CD14-positive monocyte (primary cell): ENCODE measurements around the gene EPB41L5. TPM values are rescaled to one million over a fixed set of nuclear protein-coding genes. Genes with fewer than 3 reads are reported as not detected.

Experiments used
- DNase-seq, 3 donors: peaks; one replicate each; pipeline ENCODE4 v3.0.0-alpha.2; 2011 to 2022
- H2AFZ ChIP-seq: 2 replicates; pipeline ENCODE4 v1.6.0; 2012; ENCODE audit warnings: mild to moderate bottlenecking, low read depth, low read length, inconsistent platforms; ENCODE audit not compliant: insufficient read depth, poor library complexity, severe bottlenecking
- H3K27ac ChIP-seq, 2 donors: 1 replicate in 1 of 2; 2 replicates in 1 of 2; pipeline ENCODE4 v1.5.1; 2012 to 2013; ENCODE audit warnings: low read length in 2 of 2, control low read depth in 1 of 2, inconsistent platforms in 1 of 2, low read depth in 1 of 2, mild to moderate bottlenecking in 1 of 2
- H3K27me3 ChIP-seq, 2 donors: one replicate each; pipeline versions ENCODE4 v1.6.0 to v1.6.1; 2011 to 2013; ENCODE audit warnings: low read length in 2 of 2; ENCODE audit not compliant: control insufficient read depth in 2 of 2, insufficient read depth in 2 of 2
- H3K36me3 ChIP-seq, 2 donors: replicated peaks in 1 of 2; 1 replicate in 1 of 2; 2 replicates in 1 of 2; pipeline versions ENCODE4 v1.5.1 to v1.6.1; 2012 to 2013; ENCODE audit warnings: low read length in 2 of 2, control low read depth in 1 of 2, inconsistent platforms in 1 of 2, mild to moderate bottlenecking in 1 of 2; ENCODE audit not compliant: insufficient read depth in 2 of 2, control insufficient read depth in 1 of 2
- H3K4me1 ChIP-seq, 2 donors: 1 replicate in 1 of 2; 2 replicates in 1 of 2; pipeline versions ENCODE4 v1.5.1 to v1.6.1; 2012 to 2013; ENCODE audit warnings: low read length in 2 of 2, control low read depth in 1 of 2, inconsistent platforms in 1 of 2, mild to moderate bottlenecking in 1 of 2, moderate library complexity in 1 of 2; ENCODE audit not compliant: insufficient read depth in 2 of 2, control insufficient read depth in 1 of 2
- H3K4me2 ChIP-seq: replicated peaks from 2 replicates; pipeline ENCODE3; 2012; ENCODE audit warnings: low read length, moderate library complexity, mild to moderate bottlenecking; ENCODE audit not compliant: poor library complexity, severe bottlenecking; ENCODE audit errors: extremely low read depth
- H3K4me3 ChIP-seq, 3 experiments: fragments of 200-600 bp in 1 of 3; sonication (generic) in 1 of 3; replicated peaks in 1 of 3; 1 replicate in 2 of 3; 2 replicates in 1 of 3; pipeline ENCODE4 v1.5.1; 2011 to 2013; ENCODE audit warnings: low read length in 3 of 3, mild to moderate bottlenecking in 3 of 3, control low read depth in 2 of 3, low read depth in 2 of 3, inconsistent platforms in 1 of 3, moderate library complexity in 1 of 3
- H3K79me2 ChIP-seq: 2 replicates; pipeline ENCODE4 v1.6.0; 2012; ENCODE audit warnings: mild to moderate bottlenecking, control low read depth, inconsistent platforms, low read length, moderate library complexity; ENCODE audit not compliant: insufficient read depth
- H3K9ac ChIP-seq: 2 replicates; pipeline ENCODE4 v1.6.0; 2017; ENCODE audit warnings: low read length, mild to moderate bottlenecking; ENCODE audit not compliant: insufficient read depth, poor library complexity, severe bottlenecking
- H3K9me3 ChIP-seq, 2 donors: replicated peaks in 1 of 2; 1 replicate in 1 of 2; 2 replicates in 1 of 2; pipeline versions ENCODE4 v1.5.1 to v1.6.1; 2012 to 2013; ENCODE audit warnings: low read length in 2 of 2, control low read depth in 1 of 2; ENCODE audit not compliant: control insufficient read depth in 1 of 2, insufficient read depth in 1 of 2
- H4K20me1 ChIP-seq: 2 replicates; pipeline ENCODE4 v1.6.0; 2012; ENCODE audit warnings: mild to moderate bottlenecking, low read length, control low read depth, moderate library complexity; ENCODE audit not compliant: insufficient read depth
- H3K27ac Mint-ChIP-seq, 7 donors: one replicate each; pipeline ENCODE4 v1.8.0; 2020; ENCODE audit warnings: mild to moderate bottlenecking in 7 of 7, mixed read lengths in 7 of 7, moderate library complexity in 6 of 7, inconsistent platforms in 2 of 7
- H3K27me3 Mint-ChIP-seq, 3 donors: one replicate each; pipeline ENCODE4 v1.8.0; 2021 to 2022; ENCODE audit warnings: low read depth in 3 of 3, mild to moderate bottlenecking in 3 of 3, mixed read lengths in 3 of 3, moderate library complexity in 3 of 3, inconsistent platforms in 1 of 3
- H3K36me3 Mint-ChIP-seq, 2 donors: one replicate each; pipeline ENCODE4 v1.8.0; 2020; ENCODE audit warnings: mixed read lengths in 2 of 2, inconsistent platforms in 1 of 2, mild to moderate bottlenecking in 1 of 2
- H3K4me1 Mint-ChIP-seq: one replicate; pipeline ENCODE4 v1.8.0; 2020; ENCODE audit warnings: mild to moderate bottlenecking, mixed read lengths
- H3K4me3 Mint-ChIP-seq, 2 donors: one replicate each; pipeline ENCODE4 v1.8.0; 2020; ENCODE audit warnings: mild to moderate bottlenecking in 2 of 2, mixed read lengths in 2 of 2, moderate library complexity in 1 of 2
- H3K9me3 Mint-ChIP-seq, 7 donors: one replicate each; pipeline ENCODE4 v1.8.0; 2020 to 2022; ENCODE audit warnings: mixed read lengths in 7 of 7, mild to moderate bottlenecking in 6 of 7, moderate library complexity in 6 of 7, inconsistent platforms in 2 of 7
- WGBS: methylation state at CpG from one replicate; pipeline ENCODE4 v1.1.5; 2013; ENCODE audit warnings: missing lambda C conversion rate; ENCODE audit not compliant: insufficient coverage; 5-methylcytosine and 5-hydroxymethylcytosine counted together
- intact Hi-C, 2 donors: fragments of 100-400 bp; cut with micrococcal nuclease; formaldehyde crosslinking; loops; one replicate each; pipeline versions ENCODE4 v1.15.0 to v1.15.1; 2023
- polyA plus RNA-seq, 3 donors: library from polyadenylated mRNA; depleted of rRNA in 1 of 3; unstranded in 2 of 3; stranded (reverse) in 1 of 3; fragments of 300-500 nt in 2 of 3; fragments of >200 nt in 1 of 3; fragmentation: Illumina TruSeq in 2 of 3; gene quantifications; 1 replicate in 2 of 3; 2 replicates in 1 of 3; pipeline ENCODE4 v1.2.3, GENCODE V29; 2012 to 2021
- TF ChIP-seq, protein P1 (sequence below): fragments of 200-600 bp; IDR thresholded peaks from one replicate; pipeline ENCODE4 v1.8.0; 2022; ENCODE audit warnings: antibody characterized with exemption, mild to moderate bottlenecking

The EPB41L5 gene
- polyA plus RNA-seq, 3 donors = 1.4 to 2.4 (median 2.0) TPM

DNA sequence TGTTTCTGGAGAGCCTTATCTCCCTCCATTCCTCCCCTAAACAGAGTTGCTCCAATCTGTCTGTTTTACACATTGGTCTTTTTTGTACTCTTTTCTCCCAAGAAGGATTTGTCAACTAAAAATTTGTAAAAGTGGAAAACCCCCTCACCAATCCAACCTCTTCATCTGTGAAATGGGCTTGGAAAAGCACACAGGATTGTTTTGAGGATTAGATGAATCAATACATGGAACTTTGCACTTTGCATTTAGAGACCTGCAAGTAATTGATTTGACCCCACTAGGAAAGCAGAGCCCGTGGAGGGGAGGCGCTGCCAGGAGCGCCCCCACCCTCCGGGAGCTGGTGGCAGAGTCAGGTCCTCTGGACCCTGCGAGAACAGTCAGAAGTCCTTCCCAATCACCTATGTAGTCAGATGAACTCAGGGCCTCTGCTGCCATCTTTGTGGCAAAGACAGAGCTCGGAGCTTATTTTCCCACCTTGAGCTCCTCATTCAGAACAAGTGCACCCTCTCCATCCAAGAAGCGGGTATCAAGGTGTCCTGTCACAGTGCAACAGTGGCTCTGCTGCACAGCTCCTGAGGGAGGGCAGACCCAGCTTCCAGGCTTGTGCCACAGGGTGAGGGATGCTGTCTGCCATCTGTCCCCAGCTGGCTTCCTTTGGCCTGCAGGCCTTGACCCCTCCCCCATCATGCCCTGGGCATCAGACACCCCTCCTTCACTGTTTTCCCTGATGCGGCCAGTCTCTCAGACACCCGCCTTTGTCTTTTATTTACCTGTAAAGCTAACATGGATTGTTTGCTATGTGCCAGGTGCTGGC lies 212.1 kb downstream of the EPB41L5 start:
- no peak overlapping the region for H3K27ac ChIP-seq

DNA sequence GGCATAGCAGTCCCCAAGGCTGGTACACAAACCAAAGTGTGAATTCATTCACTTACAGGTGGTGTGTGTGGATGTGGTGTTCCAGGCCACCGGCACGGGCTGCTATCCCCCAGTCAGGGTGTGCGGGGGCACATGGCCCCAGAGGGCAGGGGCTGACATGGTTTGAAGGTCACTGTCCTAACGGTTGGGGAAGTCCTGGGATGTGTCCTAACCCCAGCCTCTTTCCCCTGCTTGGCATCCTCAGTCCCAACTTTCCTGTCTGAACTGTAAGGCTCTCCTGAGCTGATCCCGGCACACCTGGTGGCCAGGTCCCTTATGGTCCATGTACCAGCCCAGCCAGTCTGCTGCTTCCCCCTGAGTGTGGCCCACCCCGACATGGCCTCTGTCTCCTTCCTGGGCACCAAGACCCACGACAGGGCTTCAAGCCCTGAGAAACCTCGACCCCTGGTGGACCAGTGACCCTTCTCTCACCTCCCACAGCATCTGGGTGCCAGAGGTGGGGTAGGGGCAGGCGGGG lies 212.7 kb downstream of the EPB41L5 start:
- Histone ChIP-seq H3K79me2 (peaks cover 15% of the 10 kb centered on the region), H3K9ac (no peak overlapping the region), H3K27ac (no peak overlapping the region), H3K4me2 (no peak overlapping the region), H3K9me3 (peaks cover 0 to 8% of the 10 kb centered on the region in 2 donors), H4K20me1 (no peaks in the 10 kb centered on the region), H3K36me3 (peaks cover 0 to 4% of the 10 kb centered on the region in 2 donors), H3K4me3 (no peak overlapping the region), H3K27me3 (peaks cover 0 to 5% of the 10 kb centered on the region in 2 donors), H2AFZ (no peak overlapping the region), H3K4me1 (peaks cover 13 to 30% of the 10 kb centered on the region in 2 donors)
- H3K27ac Mint-ChIP-seq = no peak overlapping the region
- H3K4me3 Mint-ChIP-seq = no peak overlapping the region
- WGBS = 90% methylated on average over 3 of the region's 9 CpGs
- H3K9me3 Mint-ChIP-seq = peaks cover 6 to 9% (median 7%) of the 10 kb centered on the region in 7 donors
- no peak for DNase-seq
- intact Hi-C loops = loop anchor here in 1 of 2 donors (10.0 kb wide), 1 partner anchor 89 kb away; no protein-coding TSS in a partner anchor
- H3K4me1 Mint-ChIP-seq = peaks cover 36% of the 10 kb centered on the region
- TF ChIP-seq, protein P1, sequence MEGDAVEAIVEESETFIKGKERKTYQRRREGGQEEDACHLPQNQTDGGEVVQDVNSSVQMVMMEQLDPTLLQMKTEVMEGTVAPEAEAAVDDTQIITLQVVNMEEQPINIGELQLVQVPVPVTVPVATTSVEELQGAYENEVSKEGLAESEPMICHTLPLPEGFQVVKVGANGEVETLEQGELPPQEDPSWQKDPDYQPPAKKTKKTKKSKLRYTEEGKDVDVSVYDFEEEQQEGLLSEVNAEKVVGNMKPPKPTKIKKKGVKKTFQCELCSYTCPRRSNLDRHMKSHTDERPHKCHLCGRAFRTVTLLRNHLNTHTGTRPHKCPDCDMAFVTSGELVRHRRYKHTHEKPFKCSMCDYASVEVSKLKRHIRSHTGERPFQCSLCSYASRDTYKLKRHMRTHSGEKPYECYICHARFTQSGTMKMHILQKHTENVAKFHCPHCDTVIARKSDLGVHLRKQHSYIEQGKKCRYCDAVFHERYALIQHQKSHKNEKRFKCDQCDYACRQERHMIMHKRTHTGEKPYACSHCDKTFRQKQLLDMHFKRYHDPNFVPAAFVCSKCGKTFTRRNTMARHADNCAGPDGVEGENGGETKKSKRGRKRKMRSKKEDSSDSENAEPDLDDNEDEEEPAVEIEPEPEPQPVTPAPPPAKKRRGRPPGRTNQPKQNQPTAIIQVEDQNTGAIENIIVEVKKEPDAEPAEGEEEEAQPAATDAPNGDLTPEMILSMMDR = no peak
- H3K36me3 Mint-ChIP-seq = peaks cover 15 to 21% of the 10 kb centered on the region in 2 donors
- H3K27me3 Mint-ChIP-seq = peaks cover 15 to 24% (median 22%) of the 10 kb centered on the region in 3 donors

More for the DNA sequence above, 212.1 kb downstream of the EPB41L5 start:
- TF ChIP-seq, protein P1 = no peak
- WGBS = 97% methylated on average over 7 of the region's 9 CpGs
- Mint-ChIP-seq H3K27ac (no peak overlapping the region), H3K27me3 (peaks cover 14 to 24% (median 22%) of the 10 kb centered on the region in 3 donors), H3K4me3 (no peak overlapping the region), H3K4me1 (peaks cover 35% of the 10 kb centered on the region), H3K36me3 (peaks cover 20 to 25% of the 10 kb centered on the region in 2 donors), H3K9me3 (peaks cover 6 to 10% (median 7%) of the 10 kb centered on the region in 7 donors)
- H3K4me3 ChIP-seq = no peak overlapping the region
- peaks cover 13 to 30% of the 10 kb centered on the region in 2 donors for H3K4me1 ChIP-seq
- H4K20me1 ChIP-seq = no peaks in the 10 kb centered on the region
- no peak overlapping the region for H2AFZ ChIP-seq
- no peak overlapping the region for H3K9ac ChIP-seq
- H3K36me3 ChIP-seq = peaks cover 1 to 5% of the 10 kb centered on the region in 2 donors
- no peak overlapping the region for H3K4me2 ChIP-seq
- no peak for DNase-seq
- intact Hi-C loops = loop anchor here in 1 of 2 donors (10.0 kb wide), 1 partner anchor 90 kb away; no protein-coding TSS in a partner anchor
- H3K27me3 ChIP-seq = peaks cover 0 to 5% of the 10 kb centered on the region in 2 donors
- peaks cover 15% of the 10 kb centered on the region for H3K79me2 ChIP-seq
- H3K9me3 ChIP-seq = peaks cover 0 to 8% of the 10 kb centered on the region in 2 donors
